ENCODE data around the gene PARD3.

The PARD3 gene

GRCh38 chr10:34078745-34079470 lies 736.2 kb downstream of the PARD3 start:
- Histone ChIP-seq H3K27ac (ENCODE audit: poor library complexity, severe bottlenecking) (no peak overlapping the region), H3K27me3 (ENCODE audit: insufficient read depth, poor library complexity, severe bottlenecking) (no peaks in the 10 kb centered on the region), H3K9me3 (ENCODE audit: severe bottlenecking) (no peaks in the 10 kb centered on the region), H3K4me1 (ENCODE audit: insufficient read depth, poor library complexity, severe bottlenecking) (no peaks in the 10 kb centered on the region), H3K36me3 (ENCODE audit: low read depth) (no peaks in the 10 kb centered on the region), H3K4me3 (ENCODE audit: severe bottlenecking) (no peak overlapping the region)
- no peak for TF ChIP-seq CTCF (IDR thresholded peaks at IDR 0.05; ENCODE audit: poor library complexity, severe bottlenecking)
- DNase-seq (ENCODE audit: low spot score) = no peak
- no peak for ATAC-seq (ENCODE audit: low read depth)

- no peaks in the 10 kb centered on the region for H3K9me3 ChIP-seq (ENCODE audit: severe bottlenecking)
These were observed 736.9 kb downstream of the PARD3 start for GRCh38 chr10:34078017-34078744.

GRCh38 chr10:34076443-34076842 lies 738.7 kb downstream of the PARD3 start:
- TF ChIP-seq CTCF (IDR thresholded peaks at IDR 0.05; ENCODE audit: poor library complexity, severe bottlenecking) = no peak
- no peak for ATAC-seq (ENCODE audit: low read depth)
- Histone ChIP-seq H3K36me3 (ENCODE audit: low read depth) (no peaks in the 10 kb centered on the region), H3K27me3 (ENCODE audit: insufficient read depth, poor library complexity, severe bottlenecking) (no peaks in the 10 kb centered on the region), H3K9me3 (ENCODE audit: severe bottlenecking) (no peaks in the 10 kb centered on the region), H3K4me1 (ENCODE audit: insufficient read depth, poor library complexity, severe bottlenecking) (no peaks in the 10 kb centered on the region), H3K27ac (ENCODE audit: poor library complexity, severe bottlenecking) (no peak overlapping the region), H3K4me3 (ENCODE audit: severe bottlenecking) (no peak overlapping the region)
- DNase-seq (ENCODE audit: low spot score) = no peak

More at GRCh38 chr10:34078017-34078744, 736.9 kb downstream of the PARD3 start:
- Histone ChIP-seq H3K4me1 (ENCODE audit: insufficient read depth, poor library complexity, severe bottlenecking) (no peaks in the 10 kb centered on the region), H3K36me3 (ENCODE audit: low read depth) (no peaks in the 10 kb centered on the region), H3K27ac (ENCODE audit: poor library complexity, severe bottlenecking) (no peak overlapping the region), H3K4me3 (ENCODE audit: severe bottlenecking) (no peak overlapping the region), H3K27me3 (ENCODE audit: insufficient read depth, poor library complexity, severe bottlenecking) (no peaks in the 10 kb centered on the region)
- no peak for ATAC-seq (ENCODE audit: low read depth)
- TF ChIP-seq CTCF (IDR thresholded peaks at IDR 0.05; ENCODE audit: poor library complexity, severe bottlenecking) = no peak
- DNase-seq (ENCODE audit: low spot score) = no peak

- TF ChIP-seq CTCF (IDR thresholded peaks at IDR 0.05; ENCODE audit: poor library complexity, severe bottlenecking) = no peak
- H3K27me3 ChIP-seq (ENCODE audit: insufficient read depth, poor library complexity, severe bottlenecking) = no peaks in the 10 kb centered on the region
These were observed 739.7 kb downstream of the PARD3 start for GRCh38 chr10:34075254-34075926.

More at GRCh38 chr10:34075254-34075926, 739.7 kb downstream of the PARD3 start:
- Histone ChIP-seq H3K4me3 (ENCODE audit: severe bottlenecking) (no peak overlapping the region), H3K9me3 (ENCODE audit: severe bottlenecking) (no peaks in the 10 kb centered on the region), H3K4me1 (ENCODE audit: insufficient read depth, poor library complexity, severe bottlenecking) (no peaks in the 10 kb centered on the region), H3K36me3 (ENCODE audit: low read depth) (no peaks in the 10 kb centered on the region), H3K27ac (ENCODE audit: poor library complexity, severe bottlenecking) (no peak overlapping the region)
- no peak for DNase-seq (ENCODE audit: low spot score)
- ATAC-seq (ENCODE audit: low read depth) = no peak
